ENCODE results near the gene UBN1. TPM values are rescaled to one million over a fixed set of nuclear protein-coding genes. Genes with fewer than 3 reads are reported as not detected.

The UBN1 gene
- total RNA-seq, 3 donors from 2014 or later = 28.8 to 32.8 (median 29.1) TPM

GRCh38 chr16:4868026-4868425 lies 20.7 kb downstream of the UBN1 start:
- intact Hi-C loops (cut with DNase I; ENCODE audit: low total_unique reads) = no loop called here
- no peaks in the 10 kb centered on the region for H3K27me3 ChIP-seq

GRCh38 chr16:4868535-4868934 lies 21.3 kb downstream of the UBN1 start:
- Histone ChIP-seq H3K36me3 (no peaks in the 10 kb centered on the region), H3K27me3 (no peaks in the 10 kb centered on the region), H3K9me3 (no peaks in the 10 kb centered on the region), H3K27ac (no peak overlapping the region), H3K4me3 (no peak overlapping the region), H3K4me1 (peaks cover 0 to 10% of the 10 kb centered on the region in 2 donors)
- intact Hi-C loops (cut with DNase I; ENCODE audit: low total_unique reads) = no loop called here
- no peak for TF ChIP-seq POLR2A (IDR thresholded peaks at IDR 0.05)
- no peak for TF ChIP-seq CTCF (IDR thresholded peaks at IDR 0.05)
- no peak for TF ChIP-seq POLR2AphosphoS5 (IDR thresholded peaks at IDR 0.05)
- DNase-seq (ENCODE audit: low spot score in 2 of 2) = no peak

More at GRCh38 chr16:4868026-4868425, 20.7 kb downstream of the UBN1 start:
- Histone ChIP-seq H3K9me3 (no peaks in the 10 kb centered on the region), H3K4me1 (peaks cover 0 to 10% of the 10 kb centered on the region in 2 donors), H3K4me3 (no peak overlapping the region), H3K27ac (no peak overlapping the region), H3K36me3 (no peaks in the 10 kb centered on the region)
- DNase-seq (ENCODE audit: low spot score in 2 of 2) = no peak
- no peak for TF ChIP-seq POLR2A (IDR thresholded peaks at IDR 0.05)
- no peak for TF ChIP-seq POLR2AphosphoS5 (IDR thresholded peaks at IDR 0.05)
- no peak for TF ChIP-seq CTCF (IDR thresholded peaks at IDR 0.05)

GRCh38 chr16:4869147-4869805 lies 22.0 kb downstream of the UBN1 start:
- no peaks in the 10 kb centered on the region for H3K36me3 ChIP-seq

GRCh38 chr16:4870138-4870671 lies 22.9 kb downstream of the UBN1 start:
- no peak for TF ChIP-seq POLR2AphosphoS5 (IDR thresholded peaks at IDR 0.05)
- TF ChIP-seq POLR2A (IDR thresholded peaks at IDR 0.05) = no peak
- no peaks in the 10 kb centered on the region for H3K27me3 ChIP-seq
- DNase-seq (ENCODE audit: low spot score in 2 of 2) = no peak
- peaks cover 0 to 10% of the 10 kb centered on the region in 2 donors for H3K4me1 ChIP-seq
- H3K9me3 ChIP-seq = no peaks in the 10 kb centered on the region
- intact Hi-C loops (cut with DNase I; ENCODE audit: low total_unique reads) = loop anchor here (2.0 kb wide), 1 partner anchor 27 kb away; no protein-coding TSS in a partner anchor
- no peak overlapping the region for H3K4me3 ChIP-seq
- H3K27ac ChIP-seq = no peak overlapping the region
- no peaks in the 10 kb centered on the region for H3K36me3 ChIP-seq

More at GRCh38 chr16:4869147-4869805, 22.0 kb downstream of the UBN1 start:
- Histone ChIP-seq H3K27me3 (no peaks in the 10 kb centered on the region), H3K9me3 (no peaks in the 10 kb centered on the region), H3K4me1 (peaks cover 0 to 10% of the 10 kb centered on the region in 2 donors), H3K4me3 (no peak overlapping the region), H3K27ac (peak overlapping the region in 1 of 2 donors; percentile 6)
- DNase-seq (ENCODE audit: low spot score in 2 of 2) = no peak
- TF ChIP-seq POLR2A (IDR thresholded peaks at IDR 0.05) (no peak), CTCF (IDR thresholded peaks at IDR 0.05) (no peak)
- intact Hi-C loops (cut with DNase I; ENCODE audit: low total_unique reads) = no loop called here

GRCh38 chr16:4871071-4871470 lies 23.8 kb downstream of the UBN1 start:
- no peaks in the 10 kb centered on the region for H3K36me3 ChIP-seq
- H3K4me3 ChIP-seq = no peak overlapping the region
- TF ChIP-seq CTCF (IDR thresholded peaks at IDR 0.05) (no peak), POLR2A (IDR thresholded peaks at IDR 0.05) (no peak), POLR2AphosphoS5 (IDR thresholded peaks at IDR 0.05) (no peak)
- H3K9me3 ChIP-seq = no peaks in the 10 kb centered on the region
- no peak overlapping the region for H3K27ac ChIP-seq
- intact Hi-C loops (cut with DNase I; ENCODE audit: low total_unique reads) = loop anchor here (2.0 kb wide), 1 partner anchor 26 kb away; no protein-coding TSS in a partner anchor
- H3K4me1 ChIP-seq = peaks cover 0 to 10% of the 10 kb centered on the region in 2 donors
- H3K27me3 ChIP-seq = no peaks in the 10 kb centered on the region
- no peak for DNase-seq (ENCODE audit: low spot score in 2 of 2)
